ENCODE results near the gene TANGO2. TPM values are rescaled to one million over a fixed set of nuclear protein-coding genes. Genes with fewer than 3 reads are reported as not detected.

The TANGO2 gene
- total RNA-seq, 1 experiment from 2014 or later = 14.6 TPM

- Histone ChIP-seq H3K27ac (ENCODE audit: insufficient read length, low read depth, low read length) (no peak overlapping the region), H3K14ac (ENCODE audit: insufficient read depth, low read length) (no peak overlapping the region), H3K4ac (ENCODE audit: low read depth, low read length) (no peak overlapping the region), H4K20me1 (ENCODE audit: control insufficient read depth, insufficient read depth, insufficient read length) (no peaks in the 10 kb centered on the region), H4K5ac (ENCODE audit: insufficient read length, low read depth, low read length) (no peak overlapping the region), H2AK5ac (ENCODE audit: insufficient read length, low read length) (no peak overlapping the region), H2BK20ac (ENCODE audit: low read depth, low read length, poor library complexity, severe bottlenecking) (no peak overlapping the region), H3K4me1 (ENCODE audit: insufficient read depth, low read length) (no peaks in the 10 kb centered on the region), H3K79me1 (ENCODE audit: insufficient read depth, low read depth, low read length, poor library complexity, severe bottlenecking) (no peaks in the 10 kb centered on the region), H4K91ac (ENCODE audit: insufficient read length, low read depth, low read length) (no peak overlapping the region), H2BK15ac (ENCODE audit: low read depth, low read length) (no peak overlapping the region), H2AFZ (ENCODE audit: low read length) (no peak overlapping the region), H3K9me3 (ENCODE audit: control insufficient read depth, low read depth, low read length) (no peaks in the 10 kb centered on the region), H2BK120ac (ENCODE audit: low read depth, low read length, poor library complexity, severe bottlenecking) (no peak overlapping the region), H3K79me2 (ENCODE audit: insufficient read depth, low read length) (no peaks in the 10 kb centered on the region), H3K9ac (ENCODE audit: extremely low read depth, insufficient read length, low read length) (no peak overlapping the region), H3K18ac (ENCODE audit: insufficient read length, low read depth, low read length) (no peak overlapping the region), H3K4me2 (ENCODE audit: insufficient read depth, insufficient read length, low read length) (no peak overlapping the region), H3T11ph (ENCODE audit: low read length) (no peak overlapping the region), H2BK12ac (ENCODE audit: insufficient read length, low read depth, low read length) (no peak overlapping the region), H3K23me2 (ENCODE audit: insufficient read length, low read depth, low read length, poor library complexity, severe bottlenecking) (no peaks in the 10 kb centered on the region), H3K23ac (ENCODE audit: insufficient read length, low read depth, low read length) (no peak overlapping the region), H2BK5ac (ENCODE audit: insufficient read length, low read length) (no peak overlapping the region), H3K27me3 (ENCODE audit: insufficient read depth, low read length) (no peaks in the 10 kb centered on the region; the same call in 1 of the 2 replicates), H3K56ac (ENCODE audit: insufficient read length, low read depth, low read length) (no peak overlapping the region), H4K8ac (replicated peaks; ENCODE audit: insufficient read length, low read depth, low read length) (no peak overlapping the region)
- H3K4me3 Mint-ChIP-seq = no peak overlapping the region
- H3K4me1 Mint-ChIP-seq = peaks cover 0 to 11% of the 10 kb centered on the region in 2 experiments; a peak in 2 of 4 replicates
- H3K27me3 Mint-ChIP-seq (ENCODE audit: low read depth) = no peaks in the 10 kb centered on the region; the same call in 1 of the 2 replicates
- peaks cover 0 to 7% (median 0%) of the 10 kb centered on the region in 3 experiments; a peak in 3 of 7 replicates for H3K36me3 Mint-ChIP-seq (ENCODE audit: insufficient read depth in 1 of 3, low read depth in 3 of 3)
- TF ChIP-seq CTCF (conservative IDR thresholded peaks at IDR 0.05) = no peak
- no CpG with 5 or more reads among the region's 16 CpGs for WGBS (ENCODE audit: extremely low coverage, insufficient read length, low lambda C conversion rate)
- no peaks in the 10 kb centered on the region for H3K9me3 Mint-ChIP-seq
- peak overlapping the region in 1 of 3 experiments; percentile 25; a peak in 2 of 7 replicates for H3K27ac Mint-ChIP-seq
- no peak for DNase-seq
Observed at GRCh38 chr22:20035375-20036083, 14.6 kb downstream of the TANGO2 start.
